COLO668 (cell line): ENCODE data around the gene RFTN1.

Experiments used
- DNase-seq: peaks from one replicate; lab custom pipeline; 2025; ENCODE audit not compliant: unreplicated experiment; lab: John Stamatoyannopoulos, UW

Gene RFTN1

DNA sequence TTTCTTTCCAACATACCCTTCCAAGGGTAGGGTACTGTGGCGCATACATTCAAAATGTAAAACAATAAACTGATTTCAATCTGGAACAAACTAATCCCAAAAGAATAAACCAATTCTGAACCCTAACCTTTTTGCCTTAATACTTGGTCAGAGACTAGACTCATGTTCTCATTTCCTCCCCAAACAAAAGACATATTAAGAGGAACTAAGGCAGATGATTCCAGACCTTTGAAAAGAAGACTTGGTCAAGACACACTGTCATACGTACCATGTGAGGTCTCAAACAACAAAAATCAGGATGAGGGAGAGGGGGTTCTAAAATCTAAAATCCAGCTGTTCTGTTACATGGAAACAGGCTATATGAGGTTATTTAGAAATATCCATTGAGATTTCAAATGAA is 102.1 kb downstream of the RFTN1 start:
- no peak for DNase-seq

DNA sequence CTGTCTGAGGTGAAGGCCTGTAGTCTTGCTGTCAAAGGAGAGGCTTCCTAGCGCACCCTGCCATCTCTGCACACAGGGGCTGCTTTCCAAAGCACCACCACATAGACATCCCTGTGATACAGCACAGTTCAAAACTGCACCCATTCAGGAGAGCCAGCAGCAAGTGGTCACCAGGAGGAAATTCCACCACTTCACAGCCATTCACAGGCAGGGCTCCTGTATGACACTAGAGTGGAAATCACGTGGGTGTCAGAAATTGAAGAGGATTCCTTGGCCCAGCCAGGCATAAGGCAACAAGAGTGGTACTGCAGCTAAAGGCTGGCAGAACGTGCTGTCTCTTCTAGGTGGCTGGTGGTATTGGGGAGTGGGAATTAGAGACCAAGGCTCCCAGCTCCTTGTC is 102.8 kb downstream of the RFTN1 start:
- no peak for DNase-seq

DNA sequence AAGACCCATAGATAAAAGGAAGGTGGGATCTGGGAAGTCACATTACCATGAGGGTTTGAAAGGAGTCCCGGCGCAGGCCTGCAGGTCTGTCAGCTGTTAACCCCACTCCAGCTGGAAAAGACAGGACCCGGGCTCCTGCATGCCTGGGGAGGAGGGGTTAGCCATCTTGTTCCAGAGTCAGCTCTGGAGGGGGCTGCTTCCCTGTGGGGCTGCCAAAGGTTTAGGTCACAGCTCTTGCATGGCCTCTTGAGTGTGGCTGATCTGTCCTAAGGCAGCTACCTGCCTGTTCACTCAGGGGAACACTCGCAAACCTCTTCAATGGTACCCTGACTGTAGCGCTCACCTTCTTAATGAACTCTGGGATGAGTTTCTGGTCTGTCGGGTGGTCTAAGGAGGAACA is 104.5 kb downstream of the RFTN1 start:
- DNase-seq, result no peak

DNA sequence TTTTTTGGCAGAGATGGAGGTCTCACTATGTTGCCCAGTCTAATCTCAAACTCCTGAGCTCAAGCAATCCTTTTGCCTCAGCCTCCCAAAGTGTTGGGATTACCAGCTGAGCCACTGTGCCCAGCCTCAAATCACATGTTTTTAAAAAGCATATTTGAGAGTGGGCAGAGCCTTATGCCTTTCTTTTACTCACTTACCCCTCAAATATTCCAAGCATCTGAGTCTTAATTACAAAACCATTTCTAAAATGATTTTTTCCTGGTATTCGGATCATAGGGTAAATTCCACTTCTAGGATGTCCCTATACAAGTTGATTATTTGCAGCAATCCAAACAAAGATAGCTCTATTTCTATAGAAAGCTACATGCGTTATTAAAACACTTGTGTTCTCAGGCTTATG is 106.1 kb downstream of the RFTN1 start:
- no peak for DNase-seq

DNA sequence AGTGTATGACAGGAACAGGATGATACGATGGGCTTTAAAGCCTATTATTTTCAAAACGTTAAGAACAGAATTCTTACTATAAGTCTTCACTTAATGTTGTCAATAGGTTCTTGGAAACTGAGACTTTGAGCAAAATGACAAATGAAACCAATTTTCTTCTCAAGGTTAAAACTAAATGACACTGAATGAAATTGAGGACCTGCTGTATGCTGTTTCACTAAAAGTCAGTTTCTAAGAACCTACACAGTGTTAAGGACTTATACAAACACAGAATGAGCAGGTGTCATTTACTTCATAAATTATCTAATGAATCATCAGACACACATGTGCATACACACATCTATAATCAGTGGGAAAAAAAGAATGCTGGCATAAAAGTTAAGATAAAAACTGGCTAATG is 106.9 kb downstream of the RFTN1 start:
- no peak for DNase-seq

DNA sequence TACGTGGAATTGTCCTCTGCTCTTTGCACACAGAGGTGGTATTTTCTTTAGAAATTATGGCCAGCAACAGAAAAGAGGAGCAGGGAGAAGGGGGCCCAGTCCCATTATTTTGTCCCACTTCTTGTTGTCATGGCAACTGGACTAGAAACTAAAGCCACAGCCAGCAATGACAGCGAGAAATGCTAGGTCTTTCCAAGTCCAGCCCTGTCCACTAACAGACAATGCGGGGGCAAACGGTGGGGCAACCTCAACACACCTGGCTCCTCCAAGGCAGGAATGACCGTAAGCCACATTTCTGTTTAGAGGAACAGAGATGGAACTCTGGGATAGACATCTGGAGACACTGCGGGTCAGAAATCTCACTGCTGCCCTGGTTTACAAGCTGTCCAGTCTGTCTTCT is 107.3 kb downstream of the RFTN1 start:
- DNase-seq, result no peak

DNA sequence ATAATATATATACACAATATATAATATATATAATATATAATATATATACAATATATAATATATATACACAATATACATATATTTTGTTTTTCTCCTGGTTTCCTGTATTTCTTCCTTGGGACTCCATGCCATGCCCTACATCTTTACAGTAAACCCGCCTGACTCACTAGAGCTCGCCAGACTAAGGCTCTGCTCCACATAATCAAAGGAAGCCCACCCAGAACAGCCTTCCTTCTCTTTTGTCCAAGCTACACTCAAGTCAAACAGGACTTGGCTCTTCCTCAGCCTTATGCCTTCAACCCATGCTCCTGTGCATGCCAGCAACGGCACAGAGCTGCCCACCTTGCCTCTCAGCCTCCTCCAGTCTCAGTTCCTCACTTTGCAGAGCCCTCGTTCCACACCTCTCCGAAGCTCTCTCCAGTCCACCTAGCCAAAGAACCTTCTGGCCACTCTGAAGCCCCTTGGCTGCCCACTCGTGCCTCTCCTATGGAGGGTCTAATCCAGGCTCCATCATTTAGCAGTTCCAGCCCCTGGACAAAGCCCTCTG is 109.1 kb downstream of the RFTN1 start:
- DNase-seq, result no peak

DNA sequence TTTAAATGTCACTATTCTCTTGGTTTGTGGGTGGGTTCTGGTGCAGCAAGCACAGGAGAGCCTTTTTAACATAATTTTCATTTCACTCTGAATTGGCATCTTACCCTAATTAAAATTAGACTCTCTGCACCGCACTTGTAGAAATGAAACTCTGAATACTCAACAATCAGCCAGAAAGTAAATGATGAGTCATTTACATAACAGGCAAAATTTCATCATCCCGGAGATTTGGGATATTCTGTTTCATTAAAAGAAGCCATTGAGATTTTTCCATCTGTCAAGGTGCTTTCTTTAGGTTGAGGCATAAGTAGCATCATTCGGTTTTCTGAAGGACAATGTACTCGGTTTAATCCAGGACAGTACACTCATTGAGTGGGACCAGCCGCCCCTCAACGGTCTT is 111.0 kb downstream of the RFTN1 start:
- DNase-seq, result no peak

DNA sequence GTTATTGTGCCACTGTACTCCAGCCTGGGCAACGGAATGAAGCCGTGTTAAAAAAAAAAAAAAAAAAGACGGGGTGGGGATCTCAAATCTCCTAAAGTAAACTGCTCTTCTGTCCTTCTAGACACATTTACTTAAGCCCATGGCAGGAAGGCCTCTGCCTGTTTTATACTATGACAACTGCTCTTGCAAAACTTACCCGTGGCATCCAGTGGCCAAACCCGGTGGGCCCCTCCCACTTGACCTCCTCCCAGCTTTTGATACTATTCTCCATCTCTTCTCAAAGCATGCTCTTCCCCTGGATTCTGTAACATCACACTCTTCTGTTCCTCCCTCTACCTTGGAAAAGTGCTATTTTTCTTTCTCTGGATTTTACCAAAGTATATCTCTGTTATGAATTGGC is 112.2 kb downstream of the RFTN1 start:
- no peak for DNase-seq

DNA sequence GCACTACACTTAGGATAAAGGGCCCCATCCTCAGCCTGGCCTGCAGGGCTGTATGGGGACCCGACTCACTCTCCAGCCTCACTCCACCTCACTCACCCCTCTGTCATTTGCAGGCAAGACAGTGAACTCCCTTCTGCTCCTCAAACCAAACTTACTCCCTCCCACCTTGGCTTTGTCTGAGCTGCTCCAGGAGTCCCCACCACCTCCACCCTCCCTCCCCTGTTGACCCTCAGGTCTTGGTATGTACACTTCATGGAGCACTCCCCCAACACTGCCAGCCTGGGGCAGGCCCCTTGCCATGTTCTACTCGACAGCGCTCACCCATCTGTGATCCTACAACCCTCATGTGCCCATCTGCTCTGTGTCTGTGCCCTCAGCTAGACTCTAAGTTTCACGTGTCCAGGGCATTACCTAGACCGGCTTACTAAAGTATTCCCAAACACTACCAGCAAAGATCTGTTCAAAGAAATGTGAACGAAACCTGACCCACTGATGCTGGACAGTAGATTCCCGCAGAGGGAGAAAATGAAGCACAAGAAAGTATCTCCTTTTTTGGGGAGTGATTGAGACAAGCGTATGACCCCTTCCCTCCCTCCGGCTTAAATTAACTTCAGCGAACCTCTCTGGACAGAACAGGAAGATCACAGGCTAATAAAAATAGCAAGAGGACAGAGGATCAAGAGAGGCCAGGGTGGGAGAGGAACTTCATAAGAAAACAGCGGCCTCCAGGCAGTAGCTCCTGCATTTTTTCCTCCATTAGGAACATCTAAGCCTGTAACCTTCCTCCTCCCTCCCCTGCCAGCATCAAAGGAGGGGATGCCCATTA is 113.2 kb downstream of the RFTN1 start:
- no peak for DNase-seq

DNA sequence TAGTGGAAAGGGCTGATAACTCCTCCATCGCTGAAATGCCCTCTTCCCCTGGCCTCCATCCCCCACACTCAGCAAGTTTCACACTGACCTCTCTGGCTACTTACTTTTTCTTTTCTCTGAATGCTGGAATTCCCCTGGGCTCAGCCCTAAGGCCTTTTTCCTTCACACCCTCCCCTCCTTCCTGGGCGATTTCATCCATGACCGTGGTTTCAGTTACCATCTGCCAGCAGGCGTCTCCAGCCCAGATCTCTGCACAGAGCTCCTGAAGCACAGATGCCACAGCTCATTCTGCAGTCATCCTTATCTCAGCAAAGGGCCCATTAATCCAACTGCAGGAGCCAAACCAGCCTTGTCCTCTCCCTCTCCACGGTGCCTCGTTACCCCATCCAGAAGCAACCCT is 114.0 kb downstream of the RFTN1 start:
- no peak for DNase-seq

DNA sequence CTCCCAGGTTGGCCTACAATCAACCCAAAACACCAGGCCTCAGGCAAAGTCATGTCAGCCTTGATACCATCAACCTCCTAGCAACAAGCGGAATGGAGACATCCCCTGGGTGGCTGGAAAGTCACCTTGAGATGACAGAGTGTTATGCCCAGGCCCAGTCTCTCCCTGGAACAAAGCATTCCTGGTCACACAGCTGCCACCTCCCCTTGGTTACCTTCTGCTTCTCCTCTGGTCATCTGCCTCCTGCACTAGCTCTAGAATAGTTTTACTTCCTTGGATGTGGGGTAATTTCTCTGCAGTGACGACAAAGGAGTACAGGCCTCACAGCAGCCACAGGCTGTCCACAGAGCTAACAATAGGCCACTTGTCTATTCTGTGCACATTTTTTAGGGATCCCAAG is 114.9 kb downstream of the RFTN1 start:
- no peak for DNase-seq

DNA sequence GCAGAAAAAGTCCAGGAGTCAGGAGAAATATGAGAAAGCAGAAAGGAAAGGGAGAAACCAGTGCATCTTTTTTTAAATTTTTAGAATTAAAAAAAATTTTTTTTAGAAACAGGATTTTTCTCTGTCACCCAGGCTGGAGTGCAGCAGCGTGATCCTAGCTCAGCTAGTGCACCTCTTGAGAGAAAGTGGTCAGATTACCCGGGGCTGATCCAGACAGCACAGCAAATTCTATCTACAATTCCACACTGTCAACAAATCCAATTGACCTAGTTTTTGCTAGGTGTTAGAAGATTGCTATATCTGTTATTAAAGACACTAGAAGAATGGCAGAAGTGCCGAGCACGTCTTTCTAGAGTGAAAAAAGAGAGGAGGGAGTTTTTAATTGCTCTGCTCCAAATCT is 117.3 kb downstream of the RFTN1 start:
- DNase-seq, result no peak

DNA sequence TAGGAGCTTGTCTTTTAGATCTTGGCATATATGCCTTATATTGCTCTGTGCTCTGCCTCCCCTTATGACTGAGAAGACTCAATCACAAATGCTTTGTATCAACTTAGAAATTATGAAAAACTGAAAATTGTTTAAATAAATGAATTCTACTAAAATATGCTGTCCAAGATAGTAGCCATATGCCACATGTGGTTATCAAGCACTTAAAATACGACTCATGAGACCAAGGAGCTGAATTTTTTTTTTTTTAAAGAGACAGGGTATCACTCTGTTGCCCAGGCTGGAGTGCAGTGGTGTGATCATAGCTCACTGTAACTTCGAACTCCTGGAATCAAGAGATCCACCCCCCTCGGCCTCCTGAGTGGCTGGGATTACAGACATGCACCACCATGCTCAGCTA is 118.3 kb downstream of the RFTN1 start:
- DNase-seq, result no peak

DNA sequence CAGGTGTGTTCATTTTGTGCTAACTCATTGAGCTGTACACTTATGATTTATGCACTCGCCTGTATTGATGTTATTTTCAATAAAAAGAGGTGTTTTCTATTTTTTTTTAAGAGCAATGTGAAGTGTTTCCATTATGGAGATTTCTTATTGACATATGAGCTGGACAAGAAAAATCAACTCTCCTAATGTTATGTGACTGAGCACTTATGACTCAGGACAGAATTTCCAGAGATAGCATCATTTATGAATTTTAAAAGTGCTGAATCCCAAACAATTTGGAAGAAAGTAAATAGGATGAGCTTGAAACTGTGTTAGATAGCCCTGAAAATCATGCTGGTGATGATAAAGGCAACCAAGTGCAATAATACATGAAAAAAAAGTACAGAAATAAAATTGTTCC is 118.9 kb downstream of the RFTN1 start:
- no peak for DNase-seq

DNA sequence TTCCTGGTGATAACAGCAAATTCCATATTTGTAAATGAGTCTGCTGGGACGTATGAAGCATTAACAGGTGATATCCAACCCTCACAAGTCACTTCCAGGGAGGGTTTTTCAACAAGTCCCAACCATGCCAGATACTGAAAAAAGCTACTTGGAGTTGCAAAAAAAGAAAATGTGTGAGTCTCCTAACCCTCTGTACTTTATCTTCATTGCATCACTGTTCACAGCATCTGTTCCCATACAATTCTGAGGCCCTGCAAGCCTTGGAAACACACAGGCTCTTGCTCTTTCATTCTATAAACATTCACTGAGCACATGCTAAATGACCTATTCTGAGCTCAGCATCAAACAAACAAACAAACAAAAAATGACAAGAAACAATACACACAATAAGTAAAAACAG is 120.8 kb downstream of the RFTN1 start:
- DNase-seq, result no peak

DNA sequence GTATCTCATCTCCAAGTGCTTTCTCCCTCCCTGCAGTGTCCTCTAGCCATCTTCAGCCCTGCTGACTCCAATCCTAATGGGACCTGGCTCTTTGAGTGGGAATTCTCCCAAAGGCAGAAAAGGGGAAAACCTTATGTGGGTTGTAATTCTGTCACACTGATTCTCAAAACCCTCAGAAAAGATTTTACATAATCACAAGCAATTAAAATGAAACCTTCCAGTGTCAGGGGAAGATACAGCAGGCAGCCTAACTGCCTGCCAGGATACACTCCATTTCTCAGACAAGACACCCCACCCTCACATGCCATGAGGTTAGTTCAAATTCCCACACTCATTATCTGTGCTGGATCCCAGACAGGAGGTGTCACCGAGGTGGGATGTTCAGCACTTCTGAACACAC is 121.4 kb downstream of the RFTN1 start:
- DNase-seq, result no peak

DNA sequence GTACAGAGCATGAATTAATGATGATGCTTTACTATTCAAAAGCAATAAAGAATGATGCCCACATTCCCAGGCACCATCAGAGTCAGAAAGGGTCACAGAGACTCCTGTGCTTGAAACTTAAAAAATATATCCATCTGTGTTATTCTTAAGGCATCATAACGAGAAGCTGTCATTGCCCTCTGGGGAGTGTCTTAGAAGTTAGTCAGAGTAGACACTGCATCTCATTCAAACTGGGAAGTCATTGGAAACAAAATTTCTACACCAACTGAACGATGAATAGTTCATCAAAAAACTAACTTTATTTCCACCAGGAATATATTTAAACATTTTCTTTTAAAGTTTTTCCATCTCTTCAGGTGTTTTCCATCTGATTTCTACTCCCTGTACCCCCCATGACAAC is 122.9 kb downstream of the RFTN1 start:
- no peak for DNase-seq

DNA sequence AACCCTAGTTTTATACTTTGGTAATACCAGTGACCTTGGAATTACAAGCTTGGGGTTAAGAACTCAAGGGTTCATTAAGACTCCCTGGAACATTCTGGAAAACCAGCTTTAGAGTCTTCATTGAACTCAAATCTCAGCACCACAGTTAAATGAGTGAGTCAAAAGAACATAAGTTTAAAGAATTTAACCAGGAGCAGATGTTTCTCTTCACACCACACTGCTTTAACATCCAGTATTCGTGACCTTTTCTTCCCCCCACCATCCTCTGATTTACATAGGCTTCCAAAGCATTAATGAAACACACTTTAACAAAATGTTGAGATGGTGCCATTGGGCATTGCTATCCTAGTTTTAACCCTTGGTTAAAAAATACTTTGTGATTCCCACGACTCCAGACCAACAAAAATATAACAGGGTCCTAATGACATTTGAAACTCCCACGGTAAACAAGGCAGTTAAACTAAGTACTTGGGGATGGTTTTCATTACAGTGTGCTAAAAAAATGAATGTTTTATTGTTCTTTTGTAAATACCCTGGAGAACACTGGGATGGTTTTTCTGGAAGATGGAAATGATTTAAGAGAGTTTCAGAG is 124.6 kb downstream of the RFTN1 start:
- DNase-seq, result no peak

DNA sequence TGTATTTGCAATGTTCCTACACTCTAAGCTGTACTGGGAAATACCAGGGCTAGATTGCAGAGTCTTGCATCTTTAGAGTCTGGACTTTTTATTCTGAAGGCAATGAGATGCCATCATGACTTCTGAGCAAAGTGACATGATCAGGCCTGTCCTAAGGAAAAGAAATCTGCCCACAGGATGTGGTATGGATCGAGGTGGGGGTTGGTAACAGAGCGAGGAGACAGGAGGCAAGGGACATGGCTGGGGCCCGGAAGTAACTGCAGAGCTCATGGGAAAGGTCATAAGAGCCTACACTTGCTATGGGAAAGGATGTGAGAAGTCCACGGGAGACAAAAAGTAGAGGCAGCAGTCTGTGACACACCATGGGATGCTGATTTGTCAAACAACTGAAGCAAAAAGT is 126.9 kb downstream of the RFTN1 start:
- no peak for DNase-seq

DNA sequence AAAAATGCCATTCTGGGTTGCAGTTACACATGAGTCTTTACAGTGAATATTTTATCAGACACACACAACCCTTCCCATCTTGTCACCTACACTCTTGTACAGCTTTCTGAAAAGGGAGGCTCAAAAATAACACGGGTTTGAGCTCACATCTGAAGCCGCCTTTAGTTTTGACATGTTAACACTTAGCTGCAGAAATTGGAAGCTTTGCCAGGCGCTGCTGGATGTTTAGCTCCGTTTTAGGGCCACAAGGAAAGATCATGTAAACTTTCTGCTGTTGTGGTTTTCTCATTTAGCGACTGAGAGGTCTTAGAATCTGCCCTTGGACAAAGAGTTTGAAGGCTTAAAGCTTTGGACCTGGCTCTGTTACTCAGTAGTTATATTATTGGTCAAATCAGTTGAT is 128.3 kb downstream of the RFTN1 start:
- DNase-seq, result no peak

DNA sequence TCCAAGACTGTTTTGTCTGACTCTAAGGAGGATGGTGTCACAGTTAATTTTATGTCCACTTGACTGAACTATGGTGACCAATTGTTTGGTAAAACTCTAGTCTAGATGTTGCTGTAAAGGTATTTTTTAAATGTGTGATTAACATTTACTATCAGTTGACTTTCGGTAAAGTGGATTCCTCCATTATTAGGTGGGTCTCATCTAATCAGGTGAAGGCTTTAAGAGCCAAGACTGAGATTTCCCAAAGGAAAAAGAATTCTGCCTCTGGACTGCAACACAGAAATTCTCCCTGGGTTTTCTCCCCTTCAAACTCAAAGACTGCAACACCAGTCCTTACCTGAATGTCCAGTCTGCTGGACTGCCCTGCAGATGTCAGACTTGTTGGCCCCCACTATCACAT is 129.6 kb downstream of the RFTN1 start:
- DNase-seq, result no peak

DNA sequence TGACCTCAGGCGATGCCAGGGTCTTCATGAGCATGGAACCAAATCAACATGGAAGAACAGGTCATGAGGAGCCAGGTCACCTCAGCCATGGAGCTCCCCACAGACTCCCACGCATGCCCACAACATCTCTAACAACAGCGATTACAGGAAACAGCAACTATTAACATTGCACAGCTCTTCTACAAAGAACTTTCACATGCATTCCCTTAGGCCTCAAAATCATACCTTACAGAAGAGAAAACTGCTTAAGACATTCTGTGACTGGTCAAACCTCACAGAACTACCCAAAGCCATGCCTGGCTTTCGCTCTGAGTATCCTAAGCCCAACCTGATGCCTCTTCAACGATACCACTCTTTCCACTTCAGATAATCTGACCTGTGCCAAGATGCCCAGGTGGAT is 130.7 kb downstream of the RFTN1 start:
- DNase-seq, result no peak
